Mesothelial cell of epicardium (in vitro differentiated cells): ENCODE measurements around the gene PPL. TPM values are rescaled to one million over a fixed set of nuclear protein-coding genes. Genes with fewer than 3 reads are reported as not detected.
A peak's percentile ranks its signal among the peaks of the same experiment; 100 is the strongest.
"Not testable (repeated sequence)": the region's sequence is repeated elsewhere in the genome, so short reads cannot be mapped to it uniquely, and the experiment has no call there.

Source experiments
- DNase-seq, 2 experiments: peaks; one replicate each; pipeline ENCODE4 v3.0.0; 2021; ENCODE audit warnings: low spot score in 2 of 2; ENCODE audit not compliant: unreplicated experiment in 2 of 2
- H3K27ac Mint-ChIP-seq: 2 replicates; pipeline ENCODE4 v1.8.0; 2021; ENCODE audit warnings: mixed read lengths
- H3K27me3 Mint-ChIP-seq: 2 replicates; pipeline ENCODE4 v1.8.0; 2021; ENCODE audit warnings: low read depth, mixed read lengths
- H3K36me3 Mint-ChIP-seq: 2 replicates; pipeline ENCODE4 v1.8.0; 2021; ENCODE audit warnings: mixed read lengths
- H3K4me1 Mint-ChIP-seq: 2 replicates; pipeline ENCODE4 v1.8.0; 2021; ENCODE audit warnings: mixed read lengths
- H3K4me3 Mint-ChIP-seq: 2 replicates; pipeline ENCODE4 v1.8.0; 2021; ENCODE audit warnings: mild to moderate bottlenecking, moderate library complexity, mixed read lengths
- H3K9me3 Mint-ChIP-seq: 2 replicates; pipeline ENCODE4 v1.8.0; 2021; ENCODE audit warnings: mixed read lengths
- CTCF ChIP-seq: fragments of 200-600 bp; sonication (generic); IDR thresholded peaks from one replicate; pipeline ENCODE4 v1.5.0; 2021; ENCODE audit warnings: antibody characterized with exemption; ENCODE audit not compliant: unreplicated experiment
- total RNA-seq: library from RNA; stranded (reverse); gene quantifications from 3 replicates; pipeline ENCODE4 v1.2.1, GENCODE V29; 2021

PPL gene
- total RNA-seq, 1 donor from 2014 or later = 36.8 TPM

GRCh38 chr16:4954714-4955113 lies 17.8 kb upstream of the PPL start:
- no peaks in the 10 kb centered on the region for H3K9me3 Mint-ChIP-seq
- peaks cover 15% of the 10 kb centered on the region for H3K27me3 Mint-ChIP-seq
- DNase-seq = no peak
- TF ChIP-seq CTCF = no peak
- H3K4me3 Mint-ChIP-seq = no peak overlapping the region
- no peak overlapping the region for H3K27ac Mint-ChIP-seq
- no peaks in the 10 kb centered on the region for H3K36me3 Mint-ChIP-seq
- peaks cover 15% of the 10 kb centered on the region for H3K4me1 Mint-ChIP-seq

GRCh38 chr16:4951583-4951982 lies 14.6 kb upstream of the PPL start:
- H3K27ac Mint-ChIP-seq, DNase-seq, H3K36me3 Mint-ChIP-seq, H3K9me3 Mint-ChIP-seq, H3K27me3 Mint-ChIP-seq, H3K4me3 Mint-ChIP-seq: not testable (repeated sequence)
- H3K4me1 Mint-ChIP-seq = peaks cover 13% of the 10 kb centered on the region

GRCh38 chr16:4949986-4950385 lies 13.0 kb upstream of the PPL start:
- no peak for TF ChIP-seq CTCF
- Mint-ChIP-seq H3K36me3 (no peaks in the 10 kb centered on the region), H3K4me1 (peaks cover 19% of the 10 kb centered on the region), H3K9me3 (no peaks in the 10 kb centered on the region), H3K27ac (no peak overlapping the region), H3K4me3 (no peak overlapping the region), H3K27me3 (no peaks in the 10 kb centered on the region)
- no peak for DNase-seq

- no peak overlapping the region for H3K4me3 Mint-ChIP-seq
- TF ChIP-seq CTCF = no peak
- no peak for DNase-seq
- H3K36me3 Mint-ChIP-seq = no peaks in the 10 kb centered on the region
- no peak overlapping the region for H3K27ac Mint-ChIP-seq
- H3K4me1 Mint-ChIP-seq = peaks cover 27% of the 10 kb centered on the region
- H3K27me3 Mint-ChIP-seq = no peaks in the 10 kb centered on the region
- no peaks in the 10 kb centered on the region for H3K9me3 Mint-ChIP-seq
These were observed 12.2 kb upstream of the PPL start for GRCh38 chr16:4948903-4949766.

GRCh38 chr16:4947722-4948503 lies 11.0 kb upstream of the PPL start:
- no peaks in the 10 kb centered on the region for H3K36me3 Mint-ChIP-seq
- peak overlapping the region; percentile 95 for H3K27ac Mint-ChIP-seq
- no peaks in the 10 kb centered on the region for H3K27me3 Mint-ChIP-seq
- DNase-seq = no peak
- no peaks in the 10 kb centered on the region for H3K9me3 Mint-ChIP-seq
- peaks cover 35% of the 10 kb centered on the region for H3K4me1 Mint-ChIP-seq
- peak overlapping the region; percentile 12 for H3K4me3 Mint-ChIP-seq
- no peak for TF ChIP-seq CTCF

- no peak for DNase-seq
- Mint-ChIP-seq H3K9me3 (no peaks in the 10 kb centered on the region), H3K27ac (no peak overlapping the region), H3K36me3 (no peaks in the 10 kb centered on the region), H3K4me3 (no peak overlapping the region), H3K4me1 (peaks cover 38% of the 10 kb centered on the region), H3K27me3 (no peaks in the 10 kb centered on the region)
- TF ChIP-seq CTCF = no peak
These were observed 10.0 kb upstream of the PPL start for GRCh38 chr16:4946917-4947316.
